H1 (cell line): ENCODE data around the gene MUC4. TPM values are rescaled to one million over a fixed set of nuclear protein-coding genes. Genes with fewer than 3 reads are reported as not detected.

Experiments used
- CTCF ChIA-PET: fragments of 300-600 bp; sonication (Branson Sonifier 250); formaldehyde crosslinking; loops from one replicate; lab custom pipeline; 2021; ENCODE audit not compliant: partially characterized antibody; lab: Charles Lee
- POLR2A ChIA-PET: fragments of 300-600 bp; sonication (Branson Sonifier 250); formaldehyde crosslinking; loops from one replicate; lab custom pipeline; 2021; ENCODE audit warnings: inconsistent platforms; ENCODE audit not compliant: partially characterized antibody; lab: Charles Lee
- DNase-seq, 2 experiments: peaks; one replicate each; pipeline versions ENCODE4 v3.0.0 to v3.0.0-alpha.2; 2010 to 2022; ENCODE audit warnings: low spot score in 2 of 2, low read depth in 1 of 2, mixed read lengths in 1 of 2
- FAIRE-seq: peaks from 2 replicates; lab custom pipeline; 2011; peaks lifted over from hg19 to GRCh38; lab: Jason Lieb, UNC
- H2AFZ ChIP-seq: 2 replicates; pipeline ENCODE4 v1.8.1; 2012; ENCODE audit warnings: low read length, inconsistent platforms
- H2AK5ac ChIP-seq: 2 replicates; pipeline ENCODE4 v1.6.1; 2013; ENCODE audit warnings: low read depth, low read length
- H2BK120ac ChIP-seq: replicated peaks from 2 replicates; pipeline ENCODE3; 2013; ENCODE audit warnings: low read depth, low read length, inconsistent platforms
- H2BK12ac ChIP-seq: 2 replicates; pipeline ENCODE4 v1.6.1; 2013; ENCODE audit warnings: low read depth, low read length
- H2BK15ac ChIP-seq: 2 replicates; pipeline ENCODE4 v1.6.1; 2013; ENCODE audit warnings: low read length
- H2BK20ac ChIP-seq: 2 replicates; pipeline ENCODE4 v1.6.1; 2013; ENCODE audit warnings: low read length
- H2BK5ac ChIP-seq: 2 replicates; pipeline ENCODE4 v1.6.1; 2013; ENCODE audit warnings: low read depth, low read length
- H3K14ac ChIP-seq: 2 replicates; pipeline ENCODE4 v1.6.1; 2013; ENCODE audit warnings: inconsistent platforms; ENCODE audit not compliant: insufficient read length
- H3K18ac ChIP-seq: 2 replicates; pipeline ENCODE4 v1.6.1; 2013; ENCODE audit warnings: low read length; ENCODE audit errors: extremely low read depth
- H3K23ac ChIP-seq: 2 replicates; pipeline ENCODE4 v1.6.1; 2013; ENCODE audit warnings: inconsistent platforms; ENCODE audit not compliant: insufficient read length
- H3K23me2 ChIP-seq: 2 replicates; pipeline ENCODE4 v1.6.1; 2013; ENCODE audit warnings: low read depth, low read length
- H3K27ac ChIP-seq: 2 replicates; pipeline ENCODE4 v1.6.1; 2011; ENCODE audit warnings: low read depth, low read length, inconsistent platforms
- H3K27me3 ChIP-seq, 4 experiments: replicated peaks in 1 of 4; 1 replicate in 1 of 4; 2 replicates in 3 of 4; pipeline versions ENCODE4 v1.6.1 to v1.8.1; 2011 to 2013; ENCODE audit warnings: low read length in 3 of 4, mild to moderate bottlenecking in 3 of 4, inconsistent platforms in 2 of 4, mixed read lengths in 2 of 4, moderate library complexity in 1 of 4; ENCODE audit not compliant: control insufficient read depth in 3 of 4, insufficient read depth in 3 of 4; ENCODE audit errors: extremely low read depth in 1 of 4
- H3K36me3 ChIP-seq, 4 experiments: 2 replicates each; pipeline versions ENCODE4 v1.6.1 to v1.8.1; 2011 to 2013; ENCODE audit warnings: mild to moderate bottlenecking in 4 of 4, low read length in 3 of 4, moderate library complexity in 2 of 4, control low read depth in 1 of 4, inconsistent platforms in 1 of 4; ENCODE audit not compliant: insufficient read depth in 4 of 4, control insufficient read depth in 2 of 4
- H3K4ac ChIP-seq: replicated peaks from 2 replicates; pipeline ENCODE3; 2013; ENCODE audit warnings: low read length, low read depth, mixed read lengths, inconsistent platforms; ENCODE audit not compliant: insufficient read length
- H3K4me1 ChIP-seq, 4 experiments: replicated peaks in 1 of 4; 1 replicate in 1 of 4; 2 replicates in 3 of 4; pipeline versions ENCODE4 v1.6.1 to v1.8.1; 2011 to 2013; ENCODE audit warnings: low read length in 3 of 4, inconsistent platforms in 2 of 4, mixed read lengths in 1 of 4; ENCODE audit not compliant: insufficient read depth in 4 of 4, control insufficient read depth in 3 of 4
- H3K4me2 ChIP-seq, 2 experiments: 2 replicates each; pipeline versions ENCODE4 v1.6.1 to v1.8.1; 2011 to 2013; ENCODE audit warnings: low read depth in 2 of 2, low read length in 2 of 2, control low read depth in 1 of 2, inconsistent platforms in 1 of 2, mild to moderate bottlenecking in 1 of 2; ENCODE audit not compliant: insufficient read depth in 1 of 2
- H3K4me3 ChIP-seq, 4 experiments: fragments of 200-600, 300-600 bp in 1 of 4; sonication (generic), shearing (Covaris generic), sonication (Bioruptor Twin) in 1 of 4; 2 replicates each; pipeline versions ENCODE4 v1.5.1 to v1.8.1; 2011 to 2016; ENCODE audit warnings: low read length in 4 of 4, low read depth in 3 of 4, control low read depth in 2 of 4, inconsistent platforms in 2 of 4, mild to moderate bottlenecking in 2 of 4, mixed read lengths in 1 of 4, moderate library complexity in 1 of 4; ENCODE audit not compliant: insufficient read depth in 2 of 4; ENCODE audit errors: extremely low read depth in 1 of 4
- H3K56ac ChIP-seq: replicated peaks from 2 replicates; pipeline ENCODE3; 2013; ENCODE audit warnings: low read depth, mild to moderate bottlenecking, mixed read lengths, low read length, inconsistent platforms; ENCODE audit not compliant: insufficient read length
- H3K79me1 ChIP-seq: 2 replicates; pipeline ENCODE4 v1.6.1; 2013; ENCODE audit warnings: low read depth, low read length, control low read depth
- H3K79me2 ChIP-seq, 2 experiments: 2 replicates each; pipeline versions ENCODE4 v1.6.1 to v1.8.1; 2012 to 2013; ENCODE audit warnings: low read length in 2 of 2, mild to moderate bottlenecking in 2 of 2, inconsistent platforms in 1 of 2; ENCODE audit not compliant: insufficient read depth in 2 of 2, control insufficient read depth in 1 of 2
- H3K9ac ChIP-seq, 4 experiments: replicated peaks in 1 of 4; 1 replicate in 1 of 4; 2 replicates in 3 of 4; pipeline versions ENCODE4 v1.6.1 to v1.8.1; 2011 to 2013; ENCODE audit warnings: low read depth in 3 of 4, low read length in 3 of 4, control low read depth in 2 of 4, mild to moderate bottlenecking in 2 of 4, moderate library complexity in 2 of 4, inconsistent platforms in 1 of 4; ENCODE audit errors: extremely low read depth in 1 of 4
- H3K9me3 ChIP-seq, 2 experiments: 2 replicates each; pipeline versions ENCODE4 v1.6.1 to v1.8.1; 2012 to 2013; ENCODE audit warnings: mild to moderate bottlenecking in 2 of 2, moderate library complexity in 2 of 2, control low read depth in 1 of 2, inconsistent platforms in 1 of 2, low read depth in 1 of 2, low read length in 1 of 2, mixed read lengths in 1 of 2; ENCODE audit not compliant: insufficient read depth in 2 of 2
- H4K20me1 ChIP-seq, 2 experiments: replicated peaks in 1 of 2; 2 replicates each; pipeline versions ENCODE3 to v1.8.1; 2011 to 2013; ENCODE audit warnings: inconsistent platforms in 2 of 2, low read length in 2 of 2, mild to moderate bottlenecking in 1 of 2; ENCODE audit not compliant: insufficient read depth in 2 of 2, control insufficient read depth in 1 of 2
- H4K5ac ChIP-seq: 2 replicates; pipeline ENCODE4 v1.6.1; 2013; ENCODE audit warnings: low read length, low read depth, mixed read lengths, inconsistent platforms; ENCODE audit not compliant: insufficient read length
- H4K8ac ChIP-seq: 2 replicates; pipeline ENCODE4 v1.8.0; 2013; ENCODE audit warnings: mild to moderate bottlenecking, moderate library complexity, low read length, inconsistent platforms; ENCODE audit not compliant: insufficient read depth; ENCODE audit errors: extremely low read depth
- H4K91ac ChIP-seq: replicated peaks from 2 replicates; pipeline ENCODE3; 2013; ENCODE audit warnings: low read length, mixed read lengths, inconsistent platforms; ENCODE audit not compliant: insufficient read length
- BCL11A ChIP-seq, 2 experiments: IDR thresholded peaks; one replicate each; pipeline ENCODE4 v1.6.1; 2011; ENCODE audit warnings: low read depth in 2 of 2, low read length in 2 of 2, mild to moderate bottlenecking in 2 of 2
- EGR1 ChIP-seq: IDR thresholded peaks from 2 replicates; pipeline ENCODE4 v1.6.1; 2011; ENCODE audit warnings: low read depth, low read length, borderline replicate concordance
- GTF2F1 ChIP-seq: IDR thresholded peaks from 2 replicates; pipeline ENCODE4 v1.6.1; 2012; ENCODE audit warnings: low read depth, low read length, improper control_type of control experiment, borderline replicate concordance
- HDAC2 ChIP-seq, 2 experiments: fragments of 300-600 bp in 1 of 2; sonication (generic) in 1 of 2; IDR thresholded peaks; 2 replicates each; pipeline ENCODE4 v1.6.1; 2011 to 2012; ENCODE audit warnings: low read depth in 2 of 2, low read length in 2 of 2, mild to moderate bottlenecking in 2 of 2, moderate library complexity in 2 of 2, borderline replicate concordance in 1 of 2, inconsistent platforms in 1 of 2
- HDAC6 ChIP-seq: IDR thresholded peaks from one replicate; pipeline ENCODE4 v1.7.1; 2012; ENCODE audit warnings: low read depth, mild to moderate bottlenecking, inconsistent platforms, low read length, moderate library complexity
- MAX ChIP-seq: IDR thresholded peaks from 2 replicates; pipeline ENCODE4 v1.6.1; 2012; ENCODE audit warnings: inconsistent platforms
- PHF8 ChIP-seq: fragments of 200-600 bp; sonication (generic); conservative IDR thresholded peaks from 2 replicates; pipeline ENCODE4 v1.7.1; 2012; ENCODE audit warnings: low read depth, mild to moderate bottlenecking, inconsistent platforms, low read length, moderate library complexity
- RAD21 ChIP-seq, 2 experiments: IDR thresholded peaks in 1 of 2; conservative IDR thresholded peaks in 1 of 2; 2 replicates each; pipeline ENCODE4 v1.6.1; 2011; ENCODE audit warnings: low read depth in 2 of 2, low read length in 2 of 2, improper control_type of control experiment in 1 of 2, inconsistent platforms in 1 of 2, mild to moderate bottlenecking in 1 of 2, moderate library complexity in 1 of 2
- RBBP5 ChIP-seq: IDR thresholded peaks from 2 replicates; pipeline ENCODE4 v1.7.1; 2012; ENCODE audit warnings: low read depth, mild to moderate bottlenecking, inconsistent platforms, low read length, moderate library complexity, borderline replicate concordance
- SAP30 ChIP-seq: fragments of 300-600 bp; sonication (generic); IDR thresholded peaks from 2 replicates; pipeline ENCODE4 v1.7.1; 2012; ENCODE audit warnings: low read length, moderate library complexity, mild to moderate bottlenecking, inconsistent platforms; ENCODE audit not compliant: insufficient read depth, insufficient replicate concordance
- SIX5 ChIP-seq: IDR thresholded peaks from 2 replicates; pipeline ENCODE4 v1.6.1; 2011; ENCODE audit warnings: mild to moderate bottlenecking, low read depth, low read length
- SP4 ChIP-seq: IDR thresholded peaks from 2 replicates; pipeline ENCODE4 v1.6.1; 2012; ENCODE audit warnings: low read length, inconsistent platforms
- TAF1 ChIP-seq: IDR thresholded peaks from 2 replicates; pipeline ENCODE4 v1.6.1; 2011; ENCODE audit warnings: mild to moderate bottlenecking, low read depth, low read length
- TCF12 ChIP-seq: IDR thresholded peaks from 2 replicates; pipeline ENCODE4 v1.6.1; 2011; ENCODE audit warnings: low read depth, mild to moderate bottlenecking, low read length
- WGBS, 2 experiments: shearing (Covaris generic) in 1 of 2; methylation state at CpG; one replicate each; pipeline versions ENCODE4 v1.1.6 to v1.1.7; 2013 to 2015; ENCODE audit warnings: low lambda C conversion rate in 2 of 2, mixed read lengths in 2 of 2, inconsistent platforms in 1 of 2, low coverage in 1 of 2, missing lambda C conversion rate in 1 of 2; ENCODE audit not compliant: insufficient replicate concordance in 2 of 2, insufficient coverage in 1 of 2, insufficient read length in 1 of 2; ENCODE audit errors: extremely low coverage in 1 of 2, missing lambda C conversion rate in 1 of 2; 5-methylcytosine and 5-hydroxymethylcytosine counted together
- polyA plus RNA-seq, 7 experiments: library from polyadenylated mRNA; depleted of rRNA in 3 of 7; stranded (reverse) in 5 of 7; unstranded in 2 of 7; fragments of >200 nt in 5 of 7; fragments of 200-250 nt in 2 of 7; gene quantifications; 1 replicate in 5 of 7; 2 replicates in 1 of 7; 4 replicates in 1 of 7; pipeline versions ENCODE4 v1.2.1 to v1.2.3, GENCODE V29; 2011 to 2013; ENCODE audit warnings: missing spikeins in 2 of 7, mixed read lengths in 2 of 7
- total RNA-seq: library from RNA; stranded (reverse); fragmentation: NEBNext Ultra II Directional; extraction: Animal tissue kit (Norgen Biotek cat#: 25700); gene quantifications from 2 replicates; pipeline ENCODE4 v1.2.1, GENCODE V29; 2021

Gene MUC4
- total and polyA plus RNA-seq, 2 of the 8 experiments (the other 6 are each of a cell fraction or from before 2014, with no cell fraction given): 0.89 to 2.0 TPM

- 80% methylated on average over 4 of the region's 4 CpGs; no CpG with 5 or more reads in 1 of the 2 experiments for WGBS, 2 experiments
- no peak for TF ChIP-seq MAX
- no peak for TF ChIP-seq SIX5
- no peak for TF ChIP-seq SP4
- TF ChIP-seq RBBP5: no peak
- no peak for TF ChIP-seq BCL11A (IDR thresholded peaks at IDR 0.05; ENCODE audit: low read depth in 2 of 2, low read length in 2 of 2)
- no peak for TF ChIP-seq GTF2F1
- no peak for TF ChIP-seq HDAC6
- no peak for TF ChIP-seq TCF12
- TF ChIP-seq SAP30: no peak
- TF ChIP-seq EGR1: no peak
- no peak for TF ChIP-seq PHF8
- TF ChIP-seq TAF1: no peak
- TF ChIP-seq HDAC2 (IDR thresholded peaks at IDR 0.05; ENCODE audit: borderline replicate concordance in 1 of 2, low read depth in 2 of 2, low read length in 2 of 2): no peak
- TF ChIP-seq RAD21 (IDR thresholded peaks at IDR 0.05 in 1 of 2, conservative IDR thresholded peaks at IDR 0.05 in 1 of 2; ENCODE audit: low read depth in 2 of 2, low read length in 2 of 2): no peak
These were observed 20.8 kb downstream of the MUC4 start for GRCh38 chr3:195790901-195791300.

More at GRCh38 chr3:195790901-195791300, 20.8 kb downstream of the MUC4 start:
- Histone ChIP-seq H3K23ac (no peak overlapping the region), H3K4ac (no peak overlapping the region), H4K20me1 (no peaks in the 10 kb centered on the region), H3K79me2 (no peaks in the 10 kb centered on the region), H3K36me3 (no peaks in the 10 kb centered on the region; a peak in 1 of 8 replicates), H4K8ac (no peak overlapping the region), H3K79me1 (no peaks in the 10 kb centered on the region), H2BK12ac (no peak overlapping the region), H2BK20ac (no peak overlapping the region), H3K9me3 (0 out of 4 replicates have a peak, but pooled peaks cover 0 to 3% of the 10 kb centered on the region in 2 experiments), H2BK5ac (no peak overlapping the region), H3K56ac (no peak overlapping the region), H2AK5ac (no peak overlapping the region), H4K91ac (no peak overlapping the region), H3K27ac (no peak overlapping the region), H3K9ac (no peak overlapping the region), H4K5ac (no peak overlapping the region), H2BK120ac (no peak overlapping the region), H3K4me2 (no peak overlapping the region), H3K23me2 (no peaks in the 10 kb centered on the region), H3K4me1 (no peaks in the 10 kb centered on the region), H2AFZ (no peak overlapping the region), H3K18ac (no peak overlapping the region), H2BK15ac (no peak overlapping the region), H3K14ac (no peak overlapping the region), H3K4me3 (no peak overlapping the region), H3K27me3 (no peaks in the 10 kb centered on the region)
- DNase-seq (no peak), FAIRE-seq (no peak)
- POLR2A ChIA-PET: no interaction called here
- CTCF ChIA-PET: interaction anchor here (1.1 to 2.7 kb wide), 4 partner anchors 10 to 60 kb away, joined by 3 to 11 read pairs (median 6); no protein-coding TSS in a partner anchor
